ENCODE results near the gene ATP6V1A. TPM values are rescaled to one million over a fixed set of nuclear protein-coding genes. Genes with fewer than 3 reads are reported as not detected.

The ATP6V1A gene
- total RNA-seq, 1 experiment from 2014 or later, result 89.6 TPM

DNA sequence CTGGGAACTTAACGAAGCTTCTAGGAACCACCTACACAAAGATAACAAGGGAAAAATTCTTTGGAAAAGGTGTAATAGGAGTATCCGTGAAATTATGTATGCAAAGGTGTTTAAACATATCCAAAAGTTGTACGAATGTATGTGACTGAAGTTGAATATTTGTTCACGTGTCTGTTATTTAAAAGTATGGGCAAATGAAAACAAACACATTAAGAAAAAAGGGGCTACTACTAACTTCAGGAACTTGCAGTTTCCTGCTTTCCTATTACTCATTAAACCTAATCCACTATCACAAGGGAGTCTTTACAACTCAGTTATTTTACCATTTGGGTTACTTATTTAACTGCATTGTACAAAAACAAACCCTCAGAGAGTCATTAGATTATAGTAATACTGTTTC, 57.8 kb downstream of the ATP6V1A start:
- TF ChIP-seq TCF7L2 (IDR thresholded peaks at IDR 0.05; ENCODE audit: low read depth, low read length), result no peak
- TF ChIP-seq POLR2AphosphoS5 (IDR thresholded peaks at IDR 0.05; ENCODE audit: low read depth, low read length), result no peak
- TF ChIP-seq, protein P1, sequence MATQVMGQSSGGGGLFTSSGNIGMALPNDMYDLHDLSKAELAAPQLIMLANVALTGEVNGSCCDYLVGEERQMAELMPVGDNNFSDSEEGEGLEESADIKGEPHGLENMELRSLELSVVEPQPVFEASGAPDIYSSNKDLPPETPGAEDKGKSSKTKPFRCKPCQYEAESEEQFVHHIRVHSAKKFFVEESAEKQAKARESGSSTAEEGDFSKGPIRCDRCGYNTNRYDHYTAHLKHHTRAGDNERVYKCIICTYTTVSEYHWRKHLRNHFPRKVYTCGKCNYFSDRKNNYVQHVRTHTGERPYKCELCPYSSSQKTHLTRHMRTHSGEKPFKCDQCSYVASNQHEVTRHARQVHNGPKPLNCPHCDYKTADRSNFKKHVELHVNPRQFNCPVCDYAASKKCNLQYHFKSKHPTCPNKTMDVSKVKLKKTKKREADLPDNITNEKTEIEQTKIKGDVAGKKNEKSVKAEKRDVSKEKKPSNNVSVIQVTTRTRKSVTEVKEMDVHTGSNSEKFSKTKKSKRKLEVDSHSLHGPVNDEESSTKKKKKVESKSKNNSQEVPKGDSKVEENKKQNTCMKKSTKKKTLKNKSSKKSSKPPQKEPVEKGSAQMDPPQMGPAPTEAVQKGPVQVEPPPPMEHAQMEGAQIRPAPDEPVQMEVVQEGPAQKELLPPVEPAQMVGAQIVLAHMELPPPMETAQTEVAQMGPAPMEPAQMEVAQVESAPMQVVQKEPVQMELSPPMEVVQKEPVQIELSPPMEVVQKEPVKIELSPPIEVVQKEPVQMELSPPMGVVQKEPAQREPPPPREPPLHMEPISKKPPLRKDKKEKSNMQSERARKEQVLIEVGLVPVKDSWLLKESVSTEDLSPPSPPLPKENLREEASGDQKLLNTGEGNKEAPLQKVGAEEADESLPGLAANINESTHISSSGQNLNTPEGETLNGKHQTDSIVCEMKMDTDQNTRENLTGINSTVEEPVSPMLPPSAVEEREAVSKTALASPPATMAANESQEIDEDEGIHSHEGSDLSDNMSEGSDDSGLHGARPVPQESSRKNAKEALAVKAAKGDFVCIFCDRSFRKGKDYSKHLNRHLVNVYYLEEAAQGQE (IDR thresholded peaks at IDR 0.05; ENCODE audit: insufficient read depth in 1 of 2, low read depth in 2 of 2, low read length in 1 of 2), result no peak
- in situ Hi-C loops (cut with HindIII; ENCODE audit: low pct_unique_long_range_greater_than_20kb, low sequenced_read_pairs), result no loop called here
- CTCF ChIA-PET, result no interaction called here
- Histone ChIP-seq H3K36me3 (ENCODE audit: control insufficient read depth, insufficient read depth, low read length) (peaks cover 4% of the 10 kb centered on the region), H3K4me3 (ENCODE audit: low read depth in 2 of 2, low read length in 2 of 2) (no peak overlapping the region), H3K27ac (ENCODE audit: low read length) (no peak overlapping the region), H3K4me1 (ENCODE audit: control insufficient read depth, insufficient read depth, low read length) (no peaks in the 10 kb centered on the region), H3K9me3 (ENCODE audit: control insufficient read depth, insufficient read depth, low read depth, low read length) (no peaks in the 10 kb centered on the region), H3K27me3 (ENCODE audit: control insufficient read depth, insufficient read depth, low read length) (no peaks in the 10 kb centered on the region)
- POLR2A ChIA-PET, result no interaction called here
- DNase-seq (ENCODE audit: low read depth, low spot score), result no peak
- intact Hi-C loops (cut with micrococcal nuclease; ENCODE audit: unreplicated experiment), result no loop called here
- no peak for ATAC-seq
- no TSS peak for BruUV-seq (replicated peaks)

DNA sequence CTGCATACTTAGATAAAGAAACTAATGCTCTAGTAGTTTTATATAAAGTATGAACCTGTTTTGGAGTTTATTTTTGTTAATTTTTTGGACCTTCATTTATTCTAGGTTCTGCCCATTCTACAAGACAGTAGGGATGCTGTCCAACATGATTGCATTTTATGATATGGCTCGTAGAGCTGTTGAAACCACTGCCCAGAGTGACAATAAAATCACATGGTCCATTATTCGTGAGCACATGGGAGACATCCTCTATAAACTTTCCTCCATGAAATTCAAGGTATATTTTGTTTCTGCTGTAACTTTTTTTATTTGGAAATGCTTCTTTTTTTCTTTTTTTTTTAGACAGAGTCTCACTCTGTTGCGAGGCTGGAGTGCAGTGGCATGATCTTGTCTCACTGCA, 58.4 kb downstream of the ATP6V1A start:
- Histone ChIP-seq H3K4me3 (ENCODE audit: low read depth in 2 of 2, low read length in 2 of 2) (no peak overlapping the region), H3K4me1 (ENCODE audit: control insufficient read depth, insufficient read depth, low read length) (no peaks in the 10 kb centered on the region), H3K36me3 (ENCODE audit: control insufficient read depth, insufficient read depth, low read length) (peaks cover 4% of the 10 kb centered on the region), H3K9me3 (ENCODE audit: control insufficient read depth, insufficient read depth, low read depth, low read length) (no peaks in the 10 kb centered on the region), H3K27ac (ENCODE audit: low read length) (no peak overlapping the region), H3K27me3 (ENCODE audit: control insufficient read depth, insufficient read depth, low read length) (no peaks in the 10 kb centered on the region)
- no peak for TF ChIP-seq POLR2AphosphoS5 (IDR thresholded peaks at IDR 0.05; ENCODE audit: low read depth, low read length)
- TF ChIP-seq, protein P2, sequence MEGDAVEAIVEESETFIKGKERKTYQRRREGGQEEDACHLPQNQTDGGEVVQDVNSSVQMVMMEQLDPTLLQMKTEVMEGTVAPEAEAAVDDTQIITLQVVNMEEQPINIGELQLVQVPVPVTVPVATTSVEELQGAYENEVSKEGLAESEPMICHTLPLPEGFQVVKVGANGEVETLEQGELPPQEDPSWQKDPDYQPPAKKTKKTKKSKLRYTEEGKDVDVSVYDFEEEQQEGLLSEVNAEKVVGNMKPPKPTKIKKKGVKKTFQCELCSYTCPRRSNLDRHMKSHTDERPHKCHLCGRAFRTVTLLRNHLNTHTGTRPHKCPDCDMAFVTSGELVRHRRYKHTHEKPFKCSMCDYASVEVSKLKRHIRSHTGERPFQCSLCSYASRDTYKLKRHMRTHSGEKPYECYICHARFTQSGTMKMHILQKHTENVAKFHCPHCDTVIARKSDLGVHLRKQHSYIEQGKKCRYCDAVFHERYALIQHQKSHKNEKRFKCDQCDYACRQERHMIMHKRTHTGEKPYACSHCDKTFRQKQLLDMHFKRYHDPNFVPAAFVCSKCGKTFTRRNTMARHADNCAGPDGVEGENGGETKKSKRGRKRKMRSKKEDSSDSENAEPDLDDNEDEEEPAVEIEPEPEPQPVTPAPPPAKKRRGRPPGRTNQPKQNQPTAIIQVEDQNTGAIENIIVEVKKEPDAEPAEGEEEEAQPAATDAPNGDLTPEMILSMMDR (IDR thresholded peaks at IDR 0.05), result no peak
- TF ChIP-seq, protein P1 (IDR thresholded peaks at IDR 0.05; ENCODE audit: insufficient read depth in 1 of 2, low read depth in 2 of 2, low read length in 1 of 2), result no peak
- no peak for TF ChIP-seq SIN3A (IDR thresholded peaks at IDR 0.05; ENCODE audit: borderline replicate concordance, insufficient read depth, low read depth, low read length)
- TF ChIP-seq TCF7L2 (IDR thresholded peaks at IDR 0.05; ENCODE audit: low read depth, low read length), result no peak
- in situ Hi-C loops (cut with HindIII; ENCODE audit: low pct_unique_long_range_greater_than_20kb, low sequenced_read_pairs), result no loop called here
- DNase-seq (ENCODE audit: low read depth, low spot score) (no peak), ATAC-seq (no peak)
- ChIA-PET CTCF (no interaction called here), POLR2A (no interaction called here)
- BruUV-seq (replicated peaks), result no TSS peak
- intact Hi-C loops (cut with micrococcal nuclease; ENCODE audit: unreplicated experiment), result no loop called here
